HG02588 (cell line): ENCODE measurements around the gene NBAS.
"Not testable (repeated sequence)": the region's sequence is repeated elsewhere in the genome, so short reads cannot be mapped to it uniquely, and the experiment has no call there.

Experiments used
- ATAC-seq: cut with Tn5 transposase; IDR thresholded peaks from one replicate; pipeline ENCODE4 v1.9.1; 2021; ENCODE audit warnings: mild to moderate bottlenecking, moderate library complexity; ENCODE audit not compliant: unreplicated experiment

Gene NBAS

DNA sequence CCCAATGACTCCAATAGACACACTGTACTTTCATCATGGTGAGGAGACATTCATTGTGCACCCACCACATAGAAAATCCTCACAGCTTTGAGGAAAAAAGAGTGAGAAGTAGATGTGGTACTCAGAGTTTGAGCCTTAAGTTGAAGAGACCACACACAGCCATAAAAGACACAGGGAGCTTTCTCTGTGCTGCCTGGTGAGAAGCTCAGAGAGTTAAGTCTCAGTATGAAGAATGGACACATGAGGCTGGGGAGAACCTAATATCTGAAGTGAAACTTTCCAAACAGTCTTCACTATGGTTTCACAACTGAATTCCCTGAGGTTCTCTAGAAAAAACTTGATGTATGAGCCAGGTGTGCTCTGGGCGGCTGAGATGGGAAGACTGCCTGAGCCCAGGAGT, 237.9 kb downstream of the NBAS start:
- ATAC-seq: no peak

DNA sequence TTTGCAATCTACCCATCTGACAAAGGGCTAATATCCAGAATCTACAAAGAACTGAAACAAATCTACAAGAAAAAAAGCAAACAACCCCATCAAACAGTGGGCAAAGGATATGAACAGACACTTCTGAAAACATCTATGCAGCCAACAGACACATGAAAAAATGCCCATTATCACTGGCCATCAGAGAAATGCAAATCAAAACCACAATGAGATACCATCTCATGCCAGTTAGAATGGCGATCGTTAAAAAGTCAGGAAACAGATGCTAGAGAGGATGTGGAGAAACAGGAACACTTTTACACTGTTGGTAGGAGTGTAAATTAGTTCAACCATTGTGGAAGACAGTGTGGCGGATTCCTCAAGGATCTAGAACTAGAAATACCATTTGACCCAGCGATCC, 239.7 kb downstream of the NBAS start:
- ATAC-seq: not testable (repeated sequence)

DNA sequence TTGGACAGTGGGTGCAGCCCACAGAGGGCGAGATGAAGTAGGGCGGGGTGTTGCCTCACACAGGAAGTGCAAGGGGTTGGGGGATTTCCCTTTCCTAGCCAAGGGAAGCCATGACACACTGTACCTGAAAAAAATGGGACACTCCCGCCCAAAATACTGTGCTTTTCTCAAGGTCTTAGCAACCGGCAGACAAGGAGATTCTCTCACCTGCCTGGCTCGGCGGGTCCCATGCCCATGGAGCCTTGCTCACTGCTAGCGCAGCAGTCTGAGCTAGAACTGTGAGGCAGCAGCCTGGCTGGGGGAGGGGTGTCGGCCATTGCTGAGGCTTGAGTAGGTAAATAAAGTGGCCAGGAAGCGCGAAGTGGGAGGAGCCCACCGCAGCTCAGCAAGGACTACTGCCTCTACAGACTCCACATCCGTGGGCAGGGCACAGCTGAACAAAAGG, 244.7 kb downstream of the NBAS start:
- ATAC-seq: no peak

DNA sequence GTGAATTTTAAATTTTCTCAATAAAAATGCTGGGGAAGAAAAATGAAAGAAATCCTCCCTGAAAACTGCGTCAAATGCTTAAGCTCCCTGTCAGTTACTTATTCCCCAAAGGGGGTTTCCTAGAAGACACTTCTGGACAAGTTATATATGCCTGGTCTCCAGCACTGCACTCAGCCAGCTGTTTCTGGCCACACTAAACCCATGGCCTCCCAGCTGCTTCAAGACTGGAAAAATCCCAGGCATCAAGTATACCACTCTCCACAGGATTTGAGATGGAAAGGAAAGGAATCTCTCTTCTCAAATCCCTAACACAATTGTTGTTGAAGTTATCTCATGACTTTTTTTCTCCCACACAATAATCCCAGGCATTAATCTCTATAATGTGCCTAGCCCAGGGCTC, 245.7 kb downstream of the NBAS start:
- no peak for ATAC-seq

GRCh38 chr2:15313657-15314056, 247.5 kb downstream of the NBAS start:
- ATAC-seq: peak; percentile 69

DNA sequence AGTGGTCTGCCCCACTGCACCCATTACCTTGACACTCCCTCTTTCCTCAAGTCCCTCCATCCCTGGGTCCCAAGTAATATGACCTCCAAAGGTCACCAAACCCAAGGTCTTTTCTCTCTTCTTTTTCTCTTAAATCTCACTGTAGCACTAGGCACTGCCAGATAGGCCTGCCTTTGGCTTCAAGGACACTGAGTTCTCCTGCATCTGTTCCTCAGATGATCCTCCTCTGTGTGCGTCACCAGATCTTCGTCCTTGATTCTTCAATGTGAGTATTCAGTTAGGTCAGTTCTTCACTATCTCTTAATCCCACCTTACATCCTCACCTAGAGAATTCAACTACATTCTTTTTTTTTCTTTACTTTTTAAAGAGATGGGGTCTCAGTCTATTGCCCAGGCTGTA, 249.2 kb downstream of the NBAS start:
- no peak for ATAC-seq

- ATAC-seq: peak; percentile 44
Measured at GRCh38 chr2:15311201-15311907, 249.8 kb downstream of the NBAS start.

GRCh38 chr2:15307526-15307925, 253.6 kb downstream of the NBAS start:
- no peak for ATAC-seq

- ATAC-seq: no peak
Measured at GRCh38 chr2:15306706-15307105, 254.4 kb downstream of the NBAS start.

DNA sequence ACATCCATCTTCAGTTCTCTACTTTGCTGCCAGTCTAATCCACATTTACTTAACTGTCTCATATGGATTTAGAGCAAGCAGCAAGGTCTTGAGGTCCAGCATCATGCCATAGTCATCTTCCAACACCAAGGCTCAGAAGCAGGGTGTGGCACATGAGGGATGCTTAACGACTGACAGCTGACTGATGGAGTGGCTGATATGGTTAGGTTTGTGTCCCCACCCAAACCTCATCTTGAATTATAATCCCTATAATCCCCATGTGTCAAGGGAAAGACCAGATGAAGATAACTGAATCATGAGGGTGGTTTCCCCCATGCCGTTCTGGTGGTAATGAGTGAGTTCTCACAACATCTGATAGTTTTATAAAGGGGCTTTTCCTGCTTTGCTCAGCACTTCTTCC, 257.3 kb downstream of the NBAS start:
- ATAC-seq: no peak

DNA sequence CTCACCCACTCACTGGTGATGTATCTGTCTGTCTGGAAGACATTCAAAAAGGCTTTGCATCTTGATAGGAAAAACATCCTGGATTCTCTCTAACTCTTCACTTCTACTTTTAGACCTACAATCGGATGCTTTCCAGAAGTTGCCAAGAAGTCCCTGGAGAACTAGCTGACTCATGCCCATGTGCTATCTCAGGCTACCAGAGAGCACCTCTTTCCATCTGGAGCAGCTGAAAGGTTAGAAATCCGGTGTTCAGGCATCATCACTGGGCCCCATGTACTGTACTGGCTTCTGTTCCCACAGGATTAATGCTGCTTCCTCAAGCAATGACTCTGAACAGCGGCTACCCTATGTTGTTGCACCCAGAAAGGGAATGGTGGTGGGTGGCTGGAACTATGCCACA, 259.0 kb downstream of the NBAS start:
- ATAC-seq: no peak

DNA sequence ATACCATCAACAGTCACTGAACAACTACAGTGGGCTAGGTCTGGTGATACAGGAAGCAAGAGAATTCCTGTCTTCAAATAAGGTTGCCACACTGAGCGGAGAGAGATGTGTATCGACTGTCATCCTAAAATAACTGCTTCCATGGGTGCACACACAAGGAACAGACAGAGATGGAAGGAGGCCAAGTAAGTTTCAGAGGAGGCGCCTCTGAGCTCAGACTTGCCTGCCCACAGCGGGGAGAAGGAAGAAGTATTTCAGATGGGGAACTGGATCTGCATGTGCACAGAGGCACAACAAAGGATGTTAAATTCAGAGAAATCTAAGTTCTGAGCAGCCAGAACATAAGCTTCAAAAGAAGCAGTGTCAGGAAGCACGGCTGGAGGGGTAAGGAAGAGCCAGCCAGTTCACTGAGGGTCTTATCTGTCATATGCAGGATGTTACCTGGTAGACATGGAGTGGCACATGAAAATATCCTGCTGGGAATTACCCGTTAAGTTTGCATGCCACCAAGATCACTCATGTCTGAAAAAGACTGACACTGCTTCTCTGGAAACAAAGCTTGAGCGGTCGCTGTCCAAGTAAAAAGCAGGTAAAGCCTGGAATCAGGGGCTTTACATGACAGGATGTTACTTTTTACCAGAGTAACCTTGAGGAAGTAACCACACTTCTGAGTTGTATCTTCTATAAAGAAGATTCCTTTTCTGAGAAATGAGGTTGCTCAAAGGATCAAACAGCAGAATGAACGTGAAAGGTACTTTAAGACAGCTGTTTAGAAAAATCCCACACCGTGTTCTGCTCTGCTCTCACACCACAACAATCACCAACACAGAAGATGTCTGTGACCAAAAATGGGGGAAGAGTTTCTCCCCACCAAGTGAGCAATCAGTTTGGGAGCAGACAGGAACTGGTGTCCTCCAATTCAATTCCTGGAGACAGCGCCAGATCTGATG, 260.2 kb downstream of the NBAS start:
- no peak for ATAC-seq

DNA sequence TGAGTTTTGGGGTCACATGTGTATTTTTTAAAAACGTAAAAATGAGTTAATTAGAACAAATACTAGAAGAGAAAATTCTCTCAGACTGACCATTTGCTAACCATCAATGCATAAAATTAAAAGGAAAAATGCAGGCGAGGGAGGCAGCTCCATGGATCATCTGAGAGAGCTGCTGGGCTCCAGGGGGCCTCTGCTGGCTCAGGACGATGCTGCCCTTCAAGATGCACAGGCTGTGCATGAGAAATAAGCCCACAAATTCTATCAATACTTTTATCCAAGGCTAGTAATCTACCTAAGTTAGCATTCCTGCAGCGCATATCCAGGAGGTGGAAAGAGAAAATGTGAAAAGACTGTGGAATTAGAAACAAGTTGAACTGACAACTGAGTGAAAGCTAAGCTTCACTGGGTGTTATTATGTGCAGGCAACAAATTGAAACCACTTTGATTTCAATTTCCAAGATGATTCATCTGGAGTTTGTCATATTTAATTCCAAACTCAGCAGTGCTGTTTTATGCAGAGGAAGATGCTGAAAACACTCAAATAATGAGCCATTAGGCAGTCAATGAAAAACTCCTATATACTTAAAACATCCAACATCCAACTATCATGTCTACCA, 261.1 kb downstream of the NBAS start:
- no peak for ATAC-seq

- no peak for ATAC-seq
Measured at GRCh38 chr2:15298770-15299169, 262.4 kb downstream of the NBAS start.

- ATAC-seq: no peak
Measured at GRCh38 chr2:15293262-15293937, 267.7 kb downstream of the NBAS start.

- ATAC-seq: no peak
Measured at GRCh38 chr2:15287447-15288184, 273.5 kb downstream of the NBAS start.

GRCh38 chr2:15284614-15285013, 276.5 kb downstream of the NBAS start:
- ATAC-seq: no peak

GRCh38 chr2:15281681-15282080, 279.5 kb downstream of the NBAS start:
- ATAC-seq: no peak

DNA sequence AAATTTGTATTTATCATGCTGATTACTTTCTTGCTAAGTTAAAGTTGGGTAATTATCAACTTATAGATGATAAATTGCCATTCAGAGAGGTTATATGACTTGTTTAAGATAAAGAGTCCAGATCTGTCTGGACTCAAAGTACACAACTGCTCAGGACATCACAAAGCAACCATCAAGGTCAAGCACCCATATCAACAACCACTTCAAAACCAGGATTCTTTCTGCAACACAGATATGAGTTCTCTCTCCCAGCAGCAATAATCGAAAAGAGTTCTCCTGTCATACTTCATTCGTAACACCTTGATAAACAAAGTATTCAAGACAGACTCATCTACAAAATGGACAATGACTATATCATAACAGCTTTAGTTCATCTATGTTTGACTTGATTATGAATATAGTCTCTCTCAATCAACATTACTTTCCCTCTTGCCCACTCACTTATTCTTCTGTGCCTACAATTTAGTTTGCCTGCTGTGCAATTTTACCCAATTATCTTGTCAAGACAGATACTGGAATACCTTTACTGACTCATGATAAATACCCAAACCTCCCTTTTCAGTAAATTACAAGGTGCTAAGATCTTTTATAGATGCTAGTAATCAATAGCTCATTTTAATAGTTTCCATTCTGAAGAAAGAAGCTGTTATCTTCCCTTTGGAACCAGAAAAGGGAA, 281.8 kb downstream of the NBAS start:
- no peak for ATAC-seq

DNA sequence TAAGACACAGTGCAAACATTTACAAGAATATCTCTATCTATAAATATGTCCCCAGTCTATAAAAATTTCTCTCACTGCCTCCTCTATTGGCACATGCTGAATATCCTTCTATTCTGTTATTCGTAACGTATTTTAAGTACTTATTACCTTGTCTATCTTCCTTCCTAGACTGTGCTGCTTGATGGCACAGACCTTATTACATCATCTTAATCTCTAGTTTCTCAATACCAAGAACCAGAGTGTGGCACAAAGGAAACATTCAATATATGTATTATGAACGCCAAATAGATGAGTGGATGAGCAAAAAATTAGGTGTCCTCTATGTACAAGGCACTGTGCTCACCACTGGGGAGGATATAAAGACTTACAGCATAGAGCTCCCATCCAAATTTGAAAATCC, 282.8 kb downstream of the NBAS start:
- no peak for ATAC-seq
